Left ventricle myocardium superior (tissue), 1 donor: ENCODE results near the gene SUFU. TPM values are rescaled to one million over a fixed set of nuclear protein-coding genes. Genes with fewer than 3 reads are reported as not detected.

Source experiments
- ATAC-seq: fragments of 200-7000 bp; cut with Tn5 transposase; one replicate; pipeline ENCODE4 v1.9.1; 2020; ENCODE audit warnings: mild to moderate bottlenecking, moderate library complexity
- DNase-seq: peaks from one replicate; pipeline ENCODE4 v3.0.0-alpha.2; 2020
- intact Hi-C: fragments of 100-400 bp; cut with micrococcal nuclease; formaldehyde crosslinking; loops from one replicate; pipeline ENCODE4 v1.11.0; 2022
- total RNA-seq: library from RNA; stranded (reverse); fragmentation: NEBNext Ultra II Directional; extraction: Animal tissue kit (Norgen Biotek cat#: 25700); gene quantifications from one replicate; pipeline ENCODE4 v1.2.1, GENCODE V29; 2021
- donor health status: DM: no; HTN: yes; CAD: no; lungs with severe emphysema.

The SUFU gene
- total RNA-seq, 1 donor from 2014 or later = 8.0 TPM

GRCh38 chr10:102642736-102643335, 139.1 kb downstream of the SUFU start:
- intact Hi-C loops = no loop called here
- peak; percentile 1 for ATAC-seq
- peak; percentile 82 for DNase-seq

GRCh38 chr10:102643336-102644065, 139.7 kb downstream of the SUFU start:
- DNase-seq (peak; percentile 82), ATAC-seq (peak; percentile 16)
- intact Hi-C loops = no loop called here

- intact Hi-C loops = no loop called here
- ATAC-seq (peak; percentile 1), DNase-seq (peak; percentile 78)
These were observed 140.4 kb downstream of the SUFU start, which contains the start of gene TRIM8 for GRCh38 chr10:102644066-102644645. Gene TRIM8 (plus strand): TSS chr10:102644479. CDS start chr10:102644618, 139 bp downstream.

- ATAC-seq = peak; percentile 29
- peak; percentile 93 for DNase-seq
- intact Hi-C loops = no loop called here
These were observed 141.0 kb downstream of the SUFU start for GRCh38 chr10:102644646-102645387.

GRCh38 chr10:102645388-102645740, 141.6 kb downstream of the SUFU start:
- intact Hi-C loops = no loop called here

GRCh38 chr10:102645741-102646609, 142.2 kb downstream of the SUFU start:
- peak; percentile 92 for DNase-seq
- intact Hi-C loops = no loop called here
- peak; percentile 53 for ATAC-seq

More at GRCh38 chr10:102645388-102645740, 141.6 kb downstream of the SUFU start:
- DNase-seq = peak; percentile 83
- ATAC-seq = peak; percentile 14

- DNase-seq (peak; percentile 62), ATAC-seq (peak; percentile 14)
- intact Hi-C loops = no loop called here
These were observed 143.1 kb downstream of the SUFU start for GRCh38 chr10:102646610-102647442.

GRCh38 chr10:102647443-102648268, 143.9 kb downstream of the SUFU start:
- DNase-seq (peak; percentile 26), ATAC-seq (no peak)
- intact Hi-C loops = no loop called here

GRCh38 chr10:102648269-102648888, 144.6 kb downstream of the SUFU start:
- DNase-seq = peak; percentile 15
- no peak for ATAC-seq
- intact Hi-C loops = no loop called here

- DNase-seq = peak; percentile 65
- ATAC-seq = no peak
- intact Hi-C loops = no loop called here
These were observed 145.4 kb downstream of the SUFU start for GRCh38 chr10:102648889-102649796.

GRCh38 chr10:102649797-102650654, 146.3 kb downstream of the SUFU start:
- DNase-seq = peak; percentile 38
- intact Hi-C loops = no loop called here

GRCh38 chr10:102650655-102651454, 147.1 kb downstream of the SUFU start:
- intact Hi-C loops = no loop called here
- ATAC-seq = no peak
- DNase-seq = peak; percentile 34

More at GRCh38 chr10:102649797-102650654, 146.3 kb downstream of the SUFU start:
- no peak for ATAC-seq

GRCh38 chr10:102651455-102652169, 147.8 kb downstream of the SUFU start:
- DNase-seq = peak; percentile 29
- ATAC-seq = no peak
- intact Hi-C loops = no loop called here
